Thoracic aorta (tissue), 2 donors: ENCODE results near the gene OR13J1. TPM values are rescaled to one million over a fixed set of nuclear protein-coding genes. Genes with fewer than 3 reads are reported as not detected.

ENCODE experiments used
- ATAC-seq: fragments of 150-250 bp; one replicate; pipeline ENCODE4 v1.8.0; 2017; ENCODE audit warnings: low read depth; ENCODE audit not compliant: insufficient number of reproducible peaks, low FRiP score
- DNase-seq: peaks from one replicate; pipeline ENCODE4 v3.0.0-alpha.2; 2020; ENCODE audit warnings: low spot score
- H3K27ac ChIP-seq, 2 donors: fragments of 200-600 bp; sonication (generic); 1 replicate in 1 of 2; 2 replicates in 1 of 2; pipeline ENCODE4 v1.5.1; 2016; ENCODE audit warnings: mild to moderate bottlenecking in 2 of 2, moderate library complexity in 2 of 2
- H3K27me3 ChIP-seq: fragments of 200-600 bp; sonication (generic); replicated peaks from 2 replicates; pipeline ENCODE4 v1.6.0; 2016; ENCODE audit warnings: mild to moderate bottlenecking; ENCODE audit not compliant: insufficient read depth
- H3K36me3 ChIP-seq: fragments of 200-600 bp; sonication (generic); one replicate; pipeline ENCODE4 v1.5.1; 2016
- H3K4me1 ChIP-seq, 2 donors: fragments of 200-600 bp; sonication (generic); 1 replicate in 1 of 2; 2 replicates in 1 of 2; pipeline versions ENCODE4 v1.5.1 to v1.6.0; 2016; ENCODE audit warnings: low read depth in 2 of 2, mild to moderate bottlenecking in 1 of 2; ENCODE audit not compliant: control insufficient read depth in 1 of 2
- H3K4me3 ChIP-seq: fragments of 200-600 bp; sonication (generic); 2 replicates; pipeline ENCODE4 v1.5.1; 2016; ENCODE audit warnings: mild to moderate bottlenecking
- H3K9me3 ChIP-seq: fragments of 200-600 bp; sonication (generic); 2 replicates; pipeline ENCODE4 v1.5.1; 2016
- CTCF ChIP-seq: fragments of 200-600 bp; sonication (generic); IDR thresholded peaks from one replicate; pipeline ENCODE4 v1.5.1; 2019; ENCODE audit warnings: antibody characterized with exemption
- total RNA-seq, 2 donors: library from RNA; depleted of rRNA; stranded (reverse); fragments of >200 nt; gene quantifications; one replicate each; pipeline versions ENCODE4 v1.1.0 to v1.2.3, GENCODE V29; 2016

Gene OR13J1
- total RNA-seq, 2 donors from 2014 or later, result not detected

GRCh38 chr9:35835766-35836165 lies 34.4 kb downstream of the OR13J1 start:
- no peak for TF ChIP-seq CTCF
- no peaks in the 10 kb centered on the region for H3K9me3 ChIP-seq
- peaks cover 4 to 36% of the 10 kb centered on the region in 2 donors for H3K4me1 ChIP-seq
- DNase-seq (no peak), ATAC-seq (no peak)
- no peak overlapping the region for H3K4me3 ChIP-seq
- no peak overlapping the region for H3K27ac ChIP-seq
- H3K27me3 ChIP-seq, result no peaks in the 10 kb centered on the region
- no peaks in the 10 kb centered on the region for H3K36me3 ChIP-seq

GRCh38 chr9:35835216-35835632 lies 35.0 kb downstream of the OR13J1 start:
- DNase-seq (no peak), ATAC-seq (no peak)
- no peaks in the 10 kb centered on the region for H3K27me3 ChIP-seq
- no peak overlapping the region for H3K27ac ChIP-seq
- H3K4me3 ChIP-seq, result no peak overlapping the region
- H3K36me3 ChIP-seq, result no peaks in the 10 kb centered on the region
- no peak for TF ChIP-seq CTCF
- peaks cover 10 to 41% of the 10 kb centered on the region in 2 donors for H3K4me1 ChIP-seq
- no peaks in the 10 kb centered on the region for H3K9me3 ChIP-seq

- Histone ChIP-seq H3K4me3 (no peak overlapping the region), H3K9me3 (no peaks in the 10 kb centered on the region), H3K27me3 (no peaks in the 10 kb centered on the region), H3K36me3 (no peaks in the 10 kb centered on the region), H3K4me1 (peaks cover 15 to 48% of the 10 kb centered on the region in 2 donors), H3K27ac (no peak overlapping the region)
- DNase-seq (no peak), ATAC-seq (no peak)
- TF ChIP-seq CTCF, result no peak
Measured at GRCh38 chr9:35834260-35835215, 35.7 kb downstream of the OR13J1 start.

GRCh38 chr9:35832814-35833213 lies 37.4 kb downstream of the OR13J1 start:
- no peak for TF ChIP-seq CTCF
- Histone ChIP-seq H3K36me3 (no peaks in the 10 kb centered on the region), H3K9me3 (no peaks in the 10 kb centered on the region), H3K4me3 (no peak overlapping the region), H3K27ac (no peak overlapping the region), H3K27me3 (no peaks in the 10 kb centered on the region), H3K4me1 (peaks cover 15 to 57% of the 10 kb centered on the region in 2 donors)
- DNase-seq (no peak), ATAC-seq (no peak)

DNA sequence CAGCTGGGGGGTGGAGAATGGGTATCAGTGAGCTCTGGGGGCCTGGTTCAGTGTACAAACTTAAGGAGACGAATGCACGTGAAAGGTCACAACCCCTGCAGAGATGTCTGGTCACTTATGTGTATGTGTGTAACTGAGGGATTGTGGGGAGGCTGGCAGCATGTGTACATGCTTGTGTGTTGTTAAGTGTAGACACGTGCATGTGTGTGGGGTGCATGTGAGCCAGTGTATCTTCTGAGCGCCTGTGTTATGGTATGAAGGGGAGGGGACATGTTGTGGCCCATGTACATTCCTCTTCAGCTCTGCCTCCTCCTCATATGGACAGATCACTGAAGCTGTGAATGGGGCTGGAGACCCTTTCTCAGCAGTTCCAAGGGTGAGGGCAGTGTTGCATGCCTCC lies 39.2 kb downstream of the OR13J1 start:
- DNase-seq, result no peak
- no peak for ATAC-seq
- no peaks in the 10 kb centered on the region for H3K36me3 ChIP-seq
- H3K9me3 ChIP-seq, result no peaks in the 10 kb centered on the region
- TF ChIP-seq CTCF, result no peak
- no peak overlapping the region for H3K4me3 ChIP-seq
- H3K27me3 ChIP-seq, result no peaks in the 10 kb centered on the region
- H3K27ac ChIP-seq, result no peak overlapping the region
- H3K4me1 ChIP-seq, result peaks cover 15 to 68% of the 10 kb centered on the region in 2 donors
